ENCODE data around the gene SMYD3.

DNA sequence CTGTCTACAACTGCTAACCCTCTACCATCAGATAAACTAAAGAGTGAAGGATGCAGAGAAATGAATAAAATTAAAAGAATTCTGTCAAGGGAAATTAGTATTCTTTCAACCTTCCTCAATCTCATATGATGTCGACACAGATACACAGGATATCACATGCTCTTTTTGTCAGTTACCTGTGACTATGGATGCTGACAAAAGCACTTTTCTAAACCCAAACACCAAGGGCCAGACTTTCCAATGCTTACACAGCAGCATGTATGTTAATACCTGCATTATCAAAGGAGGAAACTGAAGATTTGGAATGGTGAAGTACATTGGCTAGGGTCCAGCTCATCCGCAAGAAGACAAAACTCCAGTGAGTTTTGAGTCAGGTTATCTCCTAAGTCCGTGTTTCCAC lies 294.0 kb downstream of the SMYD3 start:
- TF ChIP-seq, protein P1, sequence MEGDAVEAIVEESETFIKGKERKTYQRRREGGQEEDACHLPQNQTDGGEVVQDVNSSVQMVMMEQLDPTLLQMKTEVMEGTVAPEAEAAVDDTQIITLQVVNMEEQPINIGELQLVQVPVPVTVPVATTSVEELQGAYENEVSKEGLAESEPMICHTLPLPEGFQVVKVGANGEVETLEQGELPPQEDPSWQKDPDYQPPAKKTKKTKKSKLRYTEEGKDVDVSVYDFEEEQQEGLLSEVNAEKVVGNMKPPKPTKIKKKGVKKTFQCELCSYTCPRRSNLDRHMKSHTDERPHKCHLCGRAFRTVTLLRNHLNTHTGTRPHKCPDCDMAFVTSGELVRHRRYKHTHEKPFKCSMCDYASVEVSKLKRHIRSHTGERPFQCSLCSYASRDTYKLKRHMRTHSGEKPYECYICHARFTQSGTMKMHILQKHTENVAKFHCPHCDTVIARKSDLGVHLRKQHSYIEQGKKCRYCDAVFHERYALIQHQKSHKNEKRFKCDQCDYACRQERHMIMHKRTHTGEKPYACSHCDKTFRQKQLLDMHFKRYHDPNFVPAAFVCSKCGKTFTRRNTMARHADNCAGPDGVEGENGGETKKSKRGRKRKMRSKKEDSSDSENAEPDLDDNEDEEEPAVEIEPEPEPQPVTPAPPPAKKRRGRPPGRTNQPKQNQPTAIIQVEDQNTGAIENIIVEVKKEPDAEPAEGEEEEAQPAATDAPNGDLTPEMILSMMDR (IDR thresholded peaks at IDR 0.05; ENCODE audit: borderline replicate concordance, extremely low read depth, low read length, poor library complexity, severe bottlenecking), result no peak
- no peak for TF ChIP-seq EZH2 (IDR thresholded peaks at IDR 0.05; ENCODE audit: borderline replicate concordance, low read depth, low read length, severe bottlenecking)

All from DND-41 (cell line).